Measurements from ENCODE around the gene TWF1.
A peak's percentile ranks its signal among the peaks of the same experiment; 100 is the strongest.
"Not testable (repeated sequence)": the region's sequence is repeated elsewhere in the genome, so short reads cannot be mapped to it uniquely, and the experiment has no call there.

TWF1 gene

DNA sequence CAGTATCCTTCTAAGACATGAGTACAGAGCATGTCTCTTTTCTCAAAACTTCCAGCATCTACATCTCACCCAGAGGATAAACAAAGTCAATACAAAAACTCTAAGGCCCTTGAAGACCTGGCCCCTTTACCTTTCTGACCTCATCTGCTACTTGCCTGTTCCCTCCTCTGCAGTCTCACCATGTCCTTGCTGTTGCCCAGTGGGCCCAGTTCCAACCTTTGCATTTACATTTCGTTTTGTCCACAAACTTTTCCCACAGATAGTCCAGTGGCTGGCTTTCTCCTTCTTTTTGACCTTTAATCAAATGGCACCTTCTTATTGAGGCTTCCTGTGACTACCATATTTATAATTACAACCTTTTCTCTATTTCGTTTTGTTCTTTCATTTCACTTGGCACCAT, 45.7 kb downstream of the TWF1 start:
- peaks cover 39% of the 10 kb centered on the region for H3K4me1 ChIP-seq (ENCODE audit: insufficient read depth, low read length)
- H3K27ac ChIP-seq (ENCODE audit: low read depth, low read length): no peak overlapping the region
- H3K9ac ChIP-seq (ENCODE audit: low read depth, low read length): no peak overlapping the region

DNA sequence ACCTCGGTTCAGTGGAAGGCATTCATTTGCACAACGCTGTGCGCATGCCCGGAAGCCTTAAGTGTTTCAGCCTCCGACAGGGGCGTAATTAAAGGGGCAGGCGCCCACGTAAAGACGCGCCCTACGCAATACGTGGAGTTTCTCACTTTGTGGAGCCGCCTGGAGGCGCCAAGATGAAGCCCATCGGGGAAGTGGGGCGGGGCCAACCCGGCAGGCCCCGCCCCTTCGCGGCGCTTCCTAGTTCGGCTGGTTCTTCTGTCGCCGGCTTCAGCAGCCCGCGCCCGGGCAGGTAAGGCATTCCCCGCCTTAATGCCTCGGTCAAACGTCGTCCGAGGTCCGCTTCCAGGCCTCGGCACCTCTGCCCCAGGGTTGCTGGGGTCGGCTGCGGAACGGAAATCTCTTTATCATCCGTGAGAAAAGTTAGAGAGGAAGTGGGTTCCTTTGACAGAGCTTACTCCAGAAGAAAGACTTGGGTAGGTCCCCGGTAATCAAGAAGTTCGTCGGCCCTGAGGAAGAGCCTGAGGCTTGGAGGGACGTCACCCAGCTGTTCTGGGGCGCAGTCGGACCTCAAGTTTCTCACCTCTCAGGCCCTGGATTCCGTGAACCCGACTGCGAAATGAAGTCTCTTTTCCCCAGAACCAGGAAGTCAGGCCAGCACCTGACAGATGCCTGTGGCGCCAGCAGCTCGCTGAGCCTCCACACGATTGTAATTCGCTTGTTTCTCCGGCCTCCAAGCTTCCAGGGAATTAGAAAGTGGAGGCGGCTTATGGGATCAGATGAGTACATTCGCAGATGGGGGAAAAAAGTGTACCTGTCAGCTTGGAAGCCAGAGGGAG, 47.2 kb downstream of the TWF1 start, which contains the start of the genes IRAK4 and PUS7L:
Gene IRAK4 (plus strand): TSS at position 224 of the 836 bp plus-strand sequence. CDS start 9,161 bp downstream, outside the sequence.
Gene PUS7L (minus strand): TSS at position 63 of the 836 bp plus-strand sequence. CDS start 3,545 bp downstream, outside the sequence.
- H3K27ac ChIP-seq (ENCODE audit: low read depth, low read length): peak within 1 kb of the TSS; percentile 81
- H3K4me1 ChIP-seq (ENCODE audit: insufficient read depth, low read length): peaks cover 31% of the 10 kb centered on the region
- no peaks in the 10 kb centered on the region for H3K27me3 ChIP-seq (ENCODE audit: insufficient read depth, low read length)
- WGBS: 52% methylated on average over 54 of the region's 54 CpGs
- H3K9ac ChIP-seq (ENCODE audit: low read depth, low read length): peak within 1 kb of the TSS; percentile 74
- H3K9me3 ChIP-seq (ENCODE audit: insufficient read depth, low read depth, low read length): no peaks in the 10 kb centered on the region
- peak within 1 kb of the TSS; percentile 84 for H3K4me3 ChIP-seq (ENCODE audit: low read length)
- H3K36me3 ChIP-seq (ENCODE audit: insufficient read depth, low read length): peaks cover 13% of the 10 kb centered on the region

More for the DNA sequence above, 45.7 kb downstream of the TWF1 start:
- Histone ChIP-seq H3K36me3 (ENCODE audit: insufficient read depth, low read length) (no peaks in the 10 kb centered on the region), H3K4me3 (ENCODE audit: low read length) (no peak overlapping the region), H3K27me3 (ENCODE audit: insufficient read depth, low read length) (no peaks in the 10 kb centered on the region), H3K9me3 (ENCODE audit: insufficient read depth, low read depth, low read length) (no peaks in the 10 kb centered on the region)
- WGBS: 91% methylated on average over 1 of the region's 2 CpGs

DNA sequence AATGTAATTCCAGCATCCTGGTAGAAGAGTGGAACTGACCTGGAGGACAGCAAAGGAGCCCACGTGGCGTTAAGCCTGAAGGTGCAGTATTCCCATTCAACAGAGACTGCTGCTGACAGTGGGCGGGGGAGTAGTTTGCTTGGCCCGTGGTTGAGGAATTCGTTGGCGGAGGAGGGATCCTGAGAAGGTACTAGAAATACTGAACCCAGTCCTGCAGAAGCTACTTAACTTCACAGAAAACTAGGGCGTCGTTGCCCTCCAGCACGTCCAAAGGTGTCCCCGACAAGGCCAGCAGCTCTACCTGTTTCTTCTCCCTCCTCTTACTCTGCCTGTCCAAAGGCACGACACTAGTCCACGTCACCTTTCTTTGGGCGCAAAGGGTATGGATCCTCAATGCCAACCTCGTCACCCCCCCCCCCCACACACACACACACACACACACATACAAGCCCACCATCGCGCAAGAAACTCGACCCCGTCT, 47.8 kb downstream of the TWF1 start:
- Histone ChIP-seq H3K36me3 (ENCODE audit: insufficient read depth, low read length) (peaks cover 19% of the 10 kb centered on the region), H3K9ac (ENCODE audit: low read depth, low read length) (peak overlapping the region; percentile 74), H3K4me1 (ENCODE audit: insufficient read depth, low read length) (peaks cover 26% of the 10 kb centered on the region), H3K4me3 (ENCODE audit: low read length) (peak overlapping the region; percentile 84), H3K9me3 (ENCODE audit: insufficient read depth, low read depth, low read length) (no peaks in the 10 kb centered on the region), H3K27me3 (ENCODE audit: insufficient read depth, low read length) (no peaks in the 10 kb centered on the region), H3K27ac (ENCODE audit: low read depth, low read length) (no peak overlapping the region)
- WGBS: 57% methylated on average over 18 of the region's 18 CpGs

DNA sequence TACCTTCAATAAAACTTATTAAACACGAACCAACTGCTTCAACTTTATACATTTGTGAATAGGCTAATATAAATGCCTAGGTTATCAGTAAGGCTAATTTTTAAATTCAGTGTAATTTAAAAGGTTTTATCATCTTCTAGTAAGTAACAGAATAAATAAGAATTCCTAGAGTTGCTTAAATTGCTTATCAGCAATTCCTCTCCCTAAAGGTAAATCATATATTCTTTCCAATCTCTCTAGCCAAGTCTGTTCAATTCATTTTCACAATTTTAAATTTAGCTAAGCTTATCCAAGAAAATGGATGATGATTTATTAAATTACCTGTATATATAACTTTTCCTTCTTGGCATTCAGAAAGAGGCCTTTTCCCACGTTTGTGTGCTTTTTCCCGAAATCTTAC, 52.1 kb downstream of the TWF1 start:
- Histone ChIP-seq H3K4me1 (ENCODE audit: insufficient read depth, low read length) (0 out of 2 replicates have a peak, but pooled peaks cover 4% of the 10 kb centered on the region), H3K4me3 (ENCODE audit: low read length) (no peak overlapping the region), H3K27ac (ENCODE audit: low read depth, low read length) (no peak overlapping the region), H3K36me3 (ENCODE audit: insufficient read depth, low read length) (peaks cover 32% of the 10 kb centered on the region), H3K27me3 (ENCODE audit: insufficient read depth, low read length) (no peaks in the 10 kb centered on the region), H3K9ac (ENCODE audit: low read depth, low read length) (no peak overlapping the region), H3K9me3 (ENCODE audit: insufficient read depth, low read depth, low read length) (no peaks in the 10 kb centered on the region)
- WGBS: 86% methylated on average over 2 of the region's 3 CpGs

DNA sequence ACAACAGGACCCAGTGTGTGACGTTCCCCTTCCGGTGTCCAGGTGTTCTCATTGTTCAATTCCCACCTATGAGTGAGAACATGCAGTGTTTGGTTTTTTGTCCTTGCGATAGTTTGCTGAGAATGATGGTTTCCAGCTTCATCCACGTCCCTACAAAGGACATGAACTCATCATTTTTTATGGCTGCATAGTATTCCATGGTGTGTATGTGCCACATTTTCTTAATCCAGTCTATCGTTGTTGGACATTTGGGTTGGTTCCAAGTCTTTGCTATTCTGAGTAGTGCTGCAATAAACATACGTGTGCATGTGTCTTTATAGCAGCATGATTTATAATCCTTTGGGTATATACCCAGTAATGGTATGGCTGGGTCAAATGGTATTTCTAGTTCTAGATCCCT, 54.8 kb downstream of the TWF1 start:
- not testable (repeated sequence) for H3K9me3 ChIP-seq (ENCODE audit: insufficient read depth, low read depth, low read length); H3K27me3 ChIP-seq (ENCODE audit: insufficient read depth, low read length); H3K27ac ChIP-seq (ENCODE audit: low read depth, low read length); H3K4me1 ChIP-seq (ENCODE audit: insufficient read depth, low read length); H3K4me3 ChIP-seq (ENCODE audit: low read length); H3K9ac ChIP-seq (ENCODE audit: low read depth, low read length)
- peaks cover 35% of the 10 kb centered on the region for H3K36me3 ChIP-seq (ENCODE audit: insufficient read depth, low read length)
- WGBS: no CpG with 5 or more reads among the region's 6 CpGs

DNA sequence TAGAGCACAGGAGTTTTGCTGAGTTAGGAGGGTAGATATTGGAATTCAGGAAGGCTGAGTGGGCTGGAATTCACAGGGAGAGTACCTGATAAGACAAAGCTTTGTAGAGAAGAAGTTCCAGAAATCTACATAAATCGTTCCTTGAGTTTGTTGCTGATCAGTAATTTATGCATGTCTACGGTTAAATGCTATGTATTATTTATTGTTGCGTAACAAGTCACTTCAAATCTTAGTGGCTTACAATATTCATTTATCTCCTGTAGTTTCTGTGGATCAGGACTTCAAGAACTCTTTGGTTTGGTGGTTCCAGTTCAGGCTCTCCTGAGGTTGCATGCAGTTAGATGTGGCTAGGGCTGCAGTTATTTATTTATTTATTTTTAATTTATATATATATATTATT, 55.3 kb downstream of the TWF1 start:
- Histone ChIP-seq H3K27me3 (ENCODE audit: insufficient read depth, low read length) (no peaks in the 10 kb centered on the region), H3K9ac (ENCODE audit: low read depth, low read length) (no peak overlapping the region), H3K4me1 (ENCODE audit: insufficient read depth, low read length) (no peaks in the 10 kb centered on the region), H3K9me3 (ENCODE audit: insufficient read depth, low read depth, low read length) (no peaks in the 10 kb centered on the region), H3K4me3 (ENCODE audit: low read length) (no peak overlapping the region), H3K27ac (ENCODE audit: low read depth, low read length) (no peak overlapping the region), H3K36me3 (ENCODE audit: insufficient read depth, low read length) (peaks cover 37% of the 10 kb centered on the region)
- over 99% methylated on average over 3 of the region's 3 CpGs for WGBS

DNA sequence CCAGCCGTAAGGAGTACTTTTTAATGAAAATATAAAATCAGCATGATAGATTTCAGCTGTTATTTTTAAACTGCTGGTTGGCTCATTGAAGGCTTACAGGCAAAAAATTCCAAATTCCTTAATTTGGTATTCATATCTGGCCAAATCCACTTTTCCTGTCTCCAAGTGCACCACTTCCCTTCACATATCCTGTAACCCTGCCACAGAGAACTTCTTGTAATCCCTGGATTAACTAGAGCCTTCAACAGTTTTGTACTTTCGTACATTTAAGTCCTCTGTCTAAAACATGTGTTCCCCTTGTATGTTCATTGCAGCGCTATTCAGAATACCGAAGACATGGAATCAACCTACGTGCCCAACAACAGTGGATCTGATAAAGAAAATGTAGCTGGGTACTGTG, 57.1 kb downstream of the TWF1 start:
- H3K9me3 ChIP-seq (ENCODE audit: insufficient read depth, low read depth, low read length): no peaks in the 10 kb centered on the region
- 97% methylated on average over 5 of the region's 5 CpGs for WGBS
- no peak overlapping the region for H3K27ac ChIP-seq (ENCODE audit: low read depth, low read length)
- H3K27me3 ChIP-seq (ENCODE audit: insufficient read depth, low read length): no peaks in the 10 kb centered on the region
- peaks cover 42% of the 10 kb centered on the region for H3K36me3 ChIP-seq (ENCODE audit: insufficient read depth, low read length)
- no peak overlapping the region for H3K9ac ChIP-seq (ENCODE audit: low read depth, low read length)
- no peak overlapping the region for H3K4me3 ChIP-seq (ENCODE audit: low read length)
- no peaks in the 10 kb centered on the region for H3K4me1 ChIP-seq (ENCODE audit: insufficient read depth, low read length)

DNA sequence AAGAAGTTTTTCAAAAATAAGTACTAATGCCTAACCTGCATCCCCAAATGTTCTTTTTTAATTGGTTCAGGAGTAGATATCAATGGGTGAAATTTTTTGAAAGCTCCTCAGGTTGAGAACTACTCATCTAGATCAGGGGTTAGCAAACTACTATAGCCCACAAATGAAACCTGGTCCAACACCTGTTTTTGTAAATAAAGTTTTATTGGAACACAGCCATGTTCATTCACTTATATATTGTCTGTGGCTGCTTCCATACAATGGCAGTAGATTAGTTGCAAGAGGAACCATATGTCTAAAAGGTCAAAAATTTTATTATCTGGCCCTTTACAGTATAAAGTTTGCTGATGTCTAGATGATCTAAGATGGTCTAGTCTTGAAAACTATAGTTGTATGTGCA, 61.3 kb downstream of the TWF1 start:
- Histone ChIP-seq H3K9me3 (ENCODE audit: insufficient read depth, low read depth, low read length) (no peaks in the 10 kb centered on the region), H3K4me3 (ENCODE audit: low read length) (no peak overlapping the region), H3K4me1 (ENCODE audit: insufficient read depth, low read length) (no peaks in the 10 kb centered on the region), H3K27me3 (ENCODE audit: insufficient read depth, low read length) (no peaks in the 10 kb centered on the region), H3K36me3 (ENCODE audit: insufficient read depth, low read length) (peaks cover 58% of the 10 kb centered on the region), H3K9ac (ENCODE audit: low read depth, low read length) (no peak overlapping the region), H3K27ac (ENCODE audit: low read depth, low read length) (no peak overlapping the region)

Data from HUES64 (cell line).